Kidney (tissue), 14 donors: ENCODE results near the gene COX7A1. TPM values are rescaled to one million over a fixed set of nuclear protein-coding genes. Genes with fewer than 3 reads are reported as not detected.

Source experiments
- DNase-seq, 5 donors: peaks; one replicate each; pipeline ENCODE4 v3.0.0-alpha.2; 2013 to 2020
- FAIRE-seq: peaks from 2 replicates; lab custom pipeline; 2012; peaks lifted over from hg19 to GRCh38; lab: Jason Lieb, UNC
- H3K27ac ChIP-seq, 2 donors: one replicate each; pipeline ENCODE4 v1.7.0; 2013; ENCODE audit warnings: low read depth in 2 of 2, low read length in 2 of 2, inconsistent platforms in 1 of 2
- H3K27me3 ChIP-seq: one replicate; pipeline ENCODE4 v1.7.1; 2013; ENCODE audit warnings: low read length, inconsistent platforms; ENCODE audit not compliant: control insufficient read depth, insufficient read depth
- H3K36me3 ChIP-seq, 3 donors: one replicate each; pipeline versions ENCODE4 v1.7.0 to v1.7.1; 2013; ENCODE audit warnings: low read length in 3 of 3, control low read depth in 1 of 3, inconsistent platforms in 1 of 3; ENCODE audit not compliant: insufficient read depth in 3 of 3, control insufficient read depth in 2 of 3
- H3K4me1 ChIP-seq, 3 donors: one replicate each; pipeline versions ENCODE4 v1.7.0 to v1.7.1; 2013; ENCODE audit warnings: low read length in 3 of 3, inconsistent platforms in 1 of 3, low read depth in 1 of 3; ENCODE audit not compliant: control insufficient read depth in 2 of 3, insufficient read depth in 2 of 3
- H3K4me3 ChIP-seq, 3 donors: one replicate each; pipeline versions ENCODE4 v1.7.0 to v1.8.1; 2013; ENCODE audit warnings: low read length in 3 of 3, control low read depth in 1 of 3, inconsistent platforms in 1 of 3
- H3K9ac ChIP-seq, 3 donors: one replicate each; pipeline versions ENCODE4 v1.7.0 to v1.7.1; 2013; ENCODE audit warnings: low read length in 3 of 3, control low read depth in 1 of 3, inconsistent platforms in 1 of 3
- H3K9me3 ChIP-seq, 3 donors: one replicate each; pipeline versions ENCODE4 v1.7.0 to v1.7.1; 2013; ENCODE audit warnings: low read length in 3 of 3, control low read depth in 1 of 3, inconsistent platforms in 1 of 3; ENCODE audit not compliant: control insufficient read depth in 2 of 3, insufficient read depth in 1 of 3
- CTCF ChIP-seq: IDR thresholded peaks from 3 replicates; pipeline ENCODE4 v1.5.1; 2012; ENCODE audit warnings: mild to moderate bottlenecking, moderate library complexity, borderline replicate concordance; ENCODE audit not compliant: insufficient read depth; ENCODE audit errors: extremely low read depth
- intact Hi-C: fragments of 100-400 bp; cut with DNase I; formaldehyde crosslinking; loops from one replicate; pipeline ENCODE4 v1.11.1; 2022
- polyA plus RNA-seq: library from polyadenylated mRNA; stranded (reverse); fragments of 350-450 nt; fragmentation: Illumina TruSeq; extraction: RNeasy Lipid Tissue Mini Kit (QIAGEN cat#74804); gene quantifications from one replicate; pipeline ENCODE4 v1.2.3, GENCODE V29; 2014; ENCODE audit warnings: low read depth, low replicate concordance; ENCODE audit not compliant: insufficient read depth
- total RNA-seq: library from RNA; stranded (reverse); fragmentation: NEBNext Ultra II Directional; extraction: Animal tissue kit (Norgen Biotek cat#: 25700); gene quantifications from one replicate; pipeline ENCODE4 v1.2.1, GENCODE V29; 2021
- donor health status: control.
- donor health status: control.
- donor health status: control.
- donor health status: control.
- donor health status: control.
- donor health status: DM: yes; HTN: yes; CAD: no.
- donor health status: Normal renal cell carcinoma (clear cell type).

COX7A1 gene
- total and polyA plus RNA-seq, 2 donors from 2014 or later: 56.2 to 199 TPM

GRCh38 chr19:36106441-36106840 lies 45.8 kb downstream of the COX7A1 start:
- intact Hi-C loops: no loop called here
- H3K9me3 ChIP-seq: no peaks in the 10 kb centered on the region
- FAIRE-seq (no peak), DNase-seq (no peak)
- peaks cover 0 to 6% (median 0%) of the 10 kb centered on the region in 3 donors for H3K36me3 ChIP-seq
- H3K9ac ChIP-seq: no peak overlapping the region
- no peak for TF ChIP-seq CTCF
- no peak overlapping the region for H3K27ac ChIP-seq
- no peaks in the 10 kb centered on the region for H3K27me3 ChIP-seq
- no peak overlapping the region for H3K4me3 ChIP-seq
- no peaks in the 10 kb centered on the region for H3K4me1 ChIP-seq

GRCh38 chr19:36103842-36104552 lies 48.2 kb downstream of the COX7A1 start:
- no peak for DNase-seq
- no peak for TF ChIP-seq CTCF
- Histone ChIP-seq H3K27me3 (no peaks in the 10 kb centered on the region), H3K4me3 (no peak overlapping the region), H3K9ac (no peak overlapping the region), H3K27ac (no peak overlapping the region), H3K9me3 (no peaks in the 10 kb centered on the region), H3K36me3 (peaks cover 0 to 5% (median 0%) of the 10 kb centered on the region in 3 donors), H3K4me1 (no peaks in the 10 kb centered on the region)
- FAIRE-seq: no peak
- intact Hi-C loops: no loop called here

- DNase-seq (no peak), FAIRE-seq (no peak)
- Histone ChIP-seq H3K36me3 (peaks cover 0 to 5% (median 0%) of the 10 kb centered on the region in 3 donors), H3K4me3 (no peak overlapping the region), H3K9ac (no peak overlapping the region), H3K4me1 (no peaks in the 10 kb centered on the region), H3K27ac (no peak overlapping the region), H3K27me3 (no peaks in the 10 kb centered on the region), H3K9me3 (no peaks in the 10 kb centered on the region)
- no peak for TF ChIP-seq CTCF
- intact Hi-C loops: no loop called here
Measured at GRCh38 chr19:36103040-36103626, 49.1 kb downstream of the COX7A1 start.
